ENCODE data around the gene MLLT10. TPM values are rescaled to one million over a fixed set of nuclear protein-coding genes. Genes with fewer than 3 reads are reported as not detected.

Gene MLLT10
- total RNA-seq, 1 donor from 2014 or later = 58.1 TPM

- peaks cover 2% of the 10 kb centered on the region for H3K36me3 Mint-ChIP-seq (ENCODE audit: low read depth)
- H3K4me1 Mint-ChIP-seq = peaks cover 79% of the 10 kb centered on the region
- TF ChIP-seq CTCF (conservative IDR thresholded peaks at IDR 0.05) = no peak
- peaks cover 18% of the 10 kb centered on the region for H3K27me3 Mint-ChIP-seq (ENCODE audit: low read depth)
- peak overlapping the region; percentile 91 for H3K4me3 Mint-ChIP-seq
- no peak for DNase-seq (ENCODE audit: low read depth, low spot score)
- H3K9me3 Mint-ChIP-seq = no peaks in the 10 kb centered on the region
- peak overlapping the region; percentile 95 for H3K27ac Mint-ChIP-seq (ENCODE audit: unreplicated experiment)
Measured at GRCh38 chr10:21522631-21523406, 11.2 kb upstream of the MLLT10 start.

GRCh38 chr10:21523557-21524008 lies 10.4 kb upstream of the MLLT10 start:
- peak overlapping the region; percentile 95 for H3K27ac Mint-ChIP-seq (ENCODE audit: unreplicated experiment)

GRCh38 chr10:21524131-21524525 lies 9.9 kb upstream of the MLLT10 start:
- Mint-ChIP-seq H3K27me3 (ENCODE audit: low read depth) (peaks cover 12% of the 10 kb centered on the region), H3K27ac (ENCODE audit: unreplicated experiment) (no peak overlapping the region), H3K36me3 (ENCODE audit: low read depth) (no peaks in the 10 kb centered on the region), H3K9me3 (no peaks in the 10 kb centered on the region), H3K4me3 (peak overlapping the region; percentile 91), H3K4me1 (peaks cover 79% of the 10 kb centered on the region)
- no peak for TF ChIP-seq CTCF (conservative IDR thresholded peaks at IDR 0.05)
- no peak for DNase-seq (ENCODE audit: low read depth, low spot score)

More at GRCh38 chr10:21523557-21524008, 10.4 kb upstream of the MLLT10 start:
- Mint-ChIP-seq H3K4me3 (peak overlapping the region; percentile 91), H3K27me3 (ENCODE audit: low read depth) (peaks cover 12% of the 10 kb centered on the region), H3K36me3 (ENCODE audit: low read depth) (no peaks in the 10 kb centered on the region), H3K4me1 (peaks cover 79% of the 10 kb centered on the region), H3K9me3 (no peaks in the 10 kb centered on the region)
- no peak for TF ChIP-seq CTCF (conservative IDR thresholded peaks at IDR 0.05)
- no peak for DNase-seq (ENCODE audit: low read depth, low spot score)

- H3K4me1 Mint-ChIP-seq = peaks cover 79% of the 10 kb centered on the region
- no peak for DNase-seq (ENCODE audit: low read depth, low spot score)
- no peak for TF ChIP-seq CTCF (conservative IDR thresholded peaks at IDR 0.05)
- H3K4me3 Mint-ChIP-seq = peak overlapping the region; percentile 91
- H3K27ac Mint-ChIP-seq (ENCODE audit: unreplicated experiment) = peak overlapping the region; percentile 99
- H3K36me3 Mint-ChIP-seq (ENCODE audit: low read depth) = no peaks in the 10 kb centered on the region
- no peaks in the 10 kb centered on the region for H3K9me3 Mint-ChIP-seq
- peaks cover 12% of the 10 kb centered on the region for H3K27me3 Mint-ChIP-seq (ENCODE audit: low read depth)
Measured at GRCh38 chr10:21524526-21525366, 9.3 kb upstream of the MLLT10 start.

GRCh38 chr10:21525367-21526187 lies 8.5 kb upstream of the MLLT10 start, which contains the start of gene SKIDA1:
Gene SKIDA1, minus strand, starts transcription at chr10:21525682. Its CDS starts 7,860 bp downstream, at chr10:21517822.
- no peak for TF ChIP-seq CTCF (conservative IDR thresholded peaks at IDR 0.05)
- peaks cover 12% of the 10 kb centered on the region for H3K27me3 Mint-ChIP-seq (ENCODE audit: low read depth)
- H3K4me1 Mint-ChIP-seq = peaks cover 73% of the 10 kb centered on the region
- H3K36me3 Mint-ChIP-seq (ENCODE audit: low read depth) = no peaks in the 10 kb centered on the region
- DNase-seq (ENCODE audit: low read depth, low spot score) = peak; percentile 89
- H3K27ac Mint-ChIP-seq (ENCODE audit: unreplicated experiment) = peak within 1 kb of the TSS; percentile 99
- H3K9me3 Mint-ChIP-seq = no peaks in the 10 kb centered on the region
- peak within 1 kb of the TSS; percentile 92 for H3K4me3 Mint-ChIP-seq
